ENCODE results near the gene RASA3.

DNA sequence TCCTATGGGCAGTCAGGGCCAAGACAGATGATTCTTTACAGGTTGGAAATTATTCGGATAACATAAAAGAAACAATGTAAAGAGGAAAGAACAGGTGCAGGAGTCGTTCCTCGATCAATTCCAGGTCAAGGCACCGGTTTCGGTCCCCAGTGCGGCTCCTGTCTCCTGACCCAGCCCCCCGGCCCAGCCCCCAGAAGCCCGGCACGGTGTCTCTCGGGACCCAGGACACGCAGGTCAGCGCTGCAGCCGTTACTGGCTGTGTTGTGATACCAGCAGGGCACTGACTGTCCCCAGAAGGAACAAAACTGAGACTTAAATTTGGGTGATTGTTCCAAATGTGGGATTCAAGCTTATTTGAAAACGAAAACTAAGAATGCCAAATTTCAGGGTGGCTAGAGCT lies 8.5 kb downstream of the RASA3 start:
- no peak for TF ChIP-seq EP300 (IDR thresholded peaks at IDR 0.05; ENCODE audit: borderline replicate concordance in 1 of 2, control insufficient read depth in 1 of 2, low read depth in 2 of 2, low read length in 2 of 2)
- TF ChIP-seq, protein P1, sequence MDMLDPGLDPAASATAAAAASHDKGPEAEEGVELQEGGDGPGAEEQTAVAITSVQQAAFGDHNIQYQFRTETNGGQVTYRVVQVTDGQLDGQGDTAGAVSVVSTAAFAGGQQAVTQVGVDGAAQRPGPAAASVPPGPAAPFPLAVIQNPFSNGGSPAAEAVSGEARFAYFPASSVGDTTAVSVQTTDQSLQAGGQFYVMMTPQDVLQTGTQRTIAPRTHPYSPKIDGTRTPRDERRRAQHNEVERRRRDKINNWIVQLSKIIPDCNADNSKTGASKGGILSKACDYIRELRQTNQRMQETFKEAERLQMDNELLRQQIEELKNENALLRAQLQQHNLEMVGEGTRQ (IDR thresholded peaks at IDR 0.05; ENCODE audit: borderline replicate concordance, low read depth, low read length), result no peak
- TF ChIP-seq FOXK2 (IDR thresholded peaks at IDR 0.05), result no peak
- TF ChIP-seq EGR1 (IDR thresholded peaks at IDR 0.05; ENCODE audit: borderline replicate concordance in 1 of 2, low read depth in 2 of 2, low read length in 2 of 2), result no peak
- no peak for TF ChIP-seq ZNF274 (IDR thresholded peaks at IDR 0.05; ENCODE audit: insufficient read depth, insufficient read length)
- no peak for TF ChIP-seq JUNB (IDR thresholded peaks at IDR 0.05)
- TF ChIP-seq NFIC (IDR thresholded peaks at IDR 0.05; ENCODE audit: low read depth, low read length), result no peak
- TF ChIP-seq, protein P2, sequence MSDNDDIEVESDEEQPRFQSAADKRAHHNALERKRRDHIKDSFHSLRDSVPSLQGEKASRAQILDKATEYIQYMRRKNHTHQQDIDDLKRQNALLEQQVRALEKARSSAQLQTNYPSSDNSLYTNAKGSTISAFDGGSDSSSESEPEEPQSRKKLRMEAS (IDR thresholded peaks at IDR 0.05; ENCODE audit: low read depth, low read length), result no peak
- TF ChIP-seq BACH1 (IDR thresholded peaks at IDR 0.05; ENCODE audit: borderline replicate concordance), result no peak
- no peak for TF ChIP-seq NR2C1 (IDR thresholded peaks at IDR 0.05)
- TF ChIP-seq, protein P3, sequence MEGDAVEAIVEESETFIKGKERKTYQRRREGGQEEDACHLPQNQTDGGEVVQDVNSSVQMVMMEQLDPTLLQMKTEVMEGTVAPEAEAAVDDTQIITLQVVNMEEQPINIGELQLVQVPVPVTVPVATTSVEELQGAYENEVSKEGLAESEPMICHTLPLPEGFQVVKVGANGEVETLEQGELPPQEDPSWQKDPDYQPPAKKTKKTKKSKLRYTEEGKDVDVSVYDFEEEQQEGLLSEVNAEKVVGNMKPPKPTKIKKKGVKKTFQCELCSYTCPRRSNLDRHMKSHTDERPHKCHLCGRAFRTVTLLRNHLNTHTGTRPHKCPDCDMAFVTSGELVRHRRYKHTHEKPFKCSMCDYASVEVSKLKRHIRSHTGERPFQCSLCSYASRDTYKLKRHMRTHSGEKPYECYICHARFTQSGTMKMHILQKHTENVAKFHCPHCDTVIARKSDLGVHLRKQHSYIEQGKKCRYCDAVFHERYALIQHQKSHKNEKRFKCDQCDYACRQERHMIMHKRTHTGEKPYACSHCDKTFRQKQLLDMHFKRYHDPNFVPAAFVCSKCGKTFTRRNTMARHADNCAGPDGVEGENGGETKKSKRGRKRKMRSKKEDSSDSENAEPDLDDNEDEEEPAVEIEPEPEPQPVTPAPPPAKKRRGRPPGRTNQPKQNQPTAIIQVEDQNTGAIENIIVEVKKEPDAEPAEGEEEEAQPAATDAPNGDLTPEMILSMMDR (IDR thresholded peaks at IDR 0.05 in 2 of 3, conservative IDR thresholded peaks at IDR 0.05 in 1 of 3; ENCODE audit: control insufficient read depth in 2 of 3, extremely low read depth in 1 of 3, insufficient read depth in 1 of 3, low read depth in 3 of 3, low read length in 3 of 3), result no peak
- no peak for TF ChIP-seq SIN3A (IDR thresholded peaks at IDR 0.05; ENCODE audit: low read depth, low read length)

Measured in GM12878 (cell line).